Fibroblast of skin of right quadriceps (primary cell): ENCODE measurements around the gene SOWAHB.

Experiments
- DNase-seq: peaks from one replicate; pipeline ENCODE4 v3.0.0-alpha.2; 2013

SOWAHB gene

DNA sequence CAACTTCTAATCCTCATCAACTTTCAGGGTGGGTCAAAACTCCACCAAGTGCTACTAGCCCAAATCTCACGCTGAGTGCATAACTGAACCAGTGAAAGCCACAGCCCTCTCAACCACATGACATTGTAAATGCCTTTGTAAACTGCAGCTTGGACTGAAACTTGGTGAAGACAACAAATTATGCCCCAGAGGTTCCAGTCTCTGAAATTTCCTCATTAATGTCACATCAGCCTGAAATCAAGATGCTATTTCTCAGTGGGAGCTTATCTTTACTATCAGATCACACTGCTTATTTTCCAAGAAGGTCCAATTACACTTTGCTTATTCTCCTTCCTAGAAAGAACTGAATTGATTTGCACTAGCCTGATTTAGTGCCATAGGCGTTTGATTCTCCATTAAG, 46.6 kb downstream of the SOWAHB start:
- no peak for DNase-seq

- DNase-seq = peak; percentile 93
Observed at GRCh38 chr4:76850010-76850441, 47.9 kb downstream of the SOWAHB start.
